Sciatic nerve (tissue), 2 donors: ENCODE results near the gene ARIH1. TPM values are rescaled to one million over a fixed set of nuclear protein-coding genes. Genes with fewer than 3 reads are reported as not detected.

ENCODE experiments used
- ATAC-seq: fragments of 200-7000 bp; cut with Tn5 transposase; one replicate; pipeline ENCODE4 v1.9.1; 2020; ENCODE audit warnings: mild to moderate bottlenecking, moderate library complexity
- DNase-seq: peaks from one replicate; pipeline ENCODE4 v3.0.0-alpha.2; 2020; ENCODE audit warnings: low spot score
- intact Hi-C: fragments of 100-400 bp; cut with DNase I; formaldehyde crosslinking; loops from one replicate; pipeline ENCODE4 v1.14.2; 2022
- total RNA-seq: library from RNA; stranded (reverse); fragmentation: NEBNext Ultra II Directional; extraction: Animal tissue kit (Norgen Biotek cat#: 25700); gene quantifications from one replicate; pipeline ENCODE4 v1.2.1, GENCODE V29; 2021
- donor health status: DM: no; HTN: no; CAD: no.
- donor health status: DM: no; HTN: no; CAD: no.

Gene ARIH1
- total RNA-seq, 1 donor from 2014 or later = 175 TPM

GRCh38 chr15:72483279-72483678 is 9.1 kb downstream of the ARIH1 start:
- ATAC-seq = no peak
- intact Hi-C loops = no loop called here
- DNase-seq = no peak

- DNase-seq (no peak), ATAC-seq (no peak)
- intact Hi-C loops = no loop called here
These were observed 12.0 kb downstream of the ARIH1 start for GRCh38 chr15:72486144-72486543.

GRCh38 chr15:72487070-72487797 is 13.1 kb downstream of the ARIH1 start:
- DNase-seq (no peak), ATAC-seq (no peak)
- intact Hi-C loops = no loop called here

DNA sequence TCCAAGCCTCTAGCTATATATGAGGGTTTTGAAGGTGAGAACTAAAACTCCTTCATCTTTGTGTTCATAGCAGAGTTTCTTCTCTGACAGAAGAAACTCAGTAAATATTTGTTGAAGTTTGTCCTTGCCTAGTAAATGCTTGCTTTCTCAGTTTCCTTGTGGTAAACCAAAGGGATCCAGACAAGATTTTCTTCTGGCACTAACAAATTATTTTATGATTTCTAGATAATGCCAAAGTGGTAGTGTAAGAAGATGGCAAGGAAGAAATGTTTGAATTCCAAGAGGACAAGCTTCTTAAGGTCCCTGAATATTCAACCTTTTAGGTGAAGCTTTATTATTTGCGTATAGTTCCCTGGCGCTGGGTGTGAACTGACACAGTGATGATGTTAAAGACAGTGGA is 14.4 kb downstream of the ARIH1 start:
- intact Hi-C loops = no loop called here
- DNase-seq (no peak), ATAC-seq (no peak)

DNA sequence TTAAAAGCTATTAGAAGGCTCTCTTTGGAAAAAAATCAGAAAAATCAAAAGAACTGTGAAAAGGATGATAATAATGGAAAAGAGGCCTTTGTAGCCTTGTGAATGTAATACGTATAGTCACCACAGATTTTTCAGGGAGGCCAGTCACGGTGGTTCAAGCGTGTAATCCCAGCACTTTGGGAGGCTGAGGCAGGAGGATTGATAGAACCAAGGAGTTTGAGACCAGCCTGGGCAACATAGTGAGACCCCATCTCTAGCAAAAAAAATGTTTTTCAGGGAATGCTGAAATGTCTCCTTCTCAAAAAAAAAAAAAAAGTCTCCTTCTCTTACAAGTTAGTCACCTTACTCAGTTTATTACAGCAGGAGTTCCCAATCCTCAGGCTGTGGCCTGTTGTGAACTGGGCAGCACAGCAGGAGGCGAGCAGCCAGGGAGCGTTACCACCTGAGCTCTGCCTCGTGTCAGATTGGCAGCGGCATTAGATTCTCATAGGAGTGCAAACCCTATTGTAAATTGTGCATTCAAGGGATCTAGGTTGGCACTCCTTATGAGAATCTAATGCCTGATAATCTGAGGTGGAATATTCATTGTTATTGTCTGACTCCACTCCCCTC is 15.9 kb downstream of the ARIH1 start:
- ATAC-seq (no peak), DNase-seq (no peak)
- intact Hi-C loops = no loop called here

DNA sequence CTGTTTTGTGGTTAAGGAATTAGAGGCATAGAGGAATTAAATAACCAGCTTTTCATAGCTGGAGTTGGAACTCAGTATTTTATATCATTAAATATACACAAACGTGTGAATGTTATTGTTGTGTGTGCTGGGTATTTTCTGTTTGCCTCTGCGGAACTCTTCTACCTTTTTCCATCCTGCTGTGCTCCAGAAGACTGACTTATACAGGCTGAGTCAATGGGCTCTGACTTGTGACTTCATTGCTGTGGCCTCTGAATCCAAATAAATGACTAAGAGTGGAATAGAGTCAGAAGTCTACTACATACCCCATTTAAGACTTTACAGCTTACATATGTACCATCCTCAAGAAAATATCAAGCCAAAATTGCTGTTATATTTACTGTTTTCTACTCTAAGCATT is 17.6 kb downstream of the ARIH1 start:
- ATAC-seq (no peak), DNase-seq (no peak)
- intact Hi-C loops = no loop called here

GRCh38 chr15:72492733-72493132 is 18.6 kb downstream of the ARIH1 start:
- intact Hi-C loops = no loop called here
- DNase-seq = no peak
- ATAC-seq = no peak

DNA sequence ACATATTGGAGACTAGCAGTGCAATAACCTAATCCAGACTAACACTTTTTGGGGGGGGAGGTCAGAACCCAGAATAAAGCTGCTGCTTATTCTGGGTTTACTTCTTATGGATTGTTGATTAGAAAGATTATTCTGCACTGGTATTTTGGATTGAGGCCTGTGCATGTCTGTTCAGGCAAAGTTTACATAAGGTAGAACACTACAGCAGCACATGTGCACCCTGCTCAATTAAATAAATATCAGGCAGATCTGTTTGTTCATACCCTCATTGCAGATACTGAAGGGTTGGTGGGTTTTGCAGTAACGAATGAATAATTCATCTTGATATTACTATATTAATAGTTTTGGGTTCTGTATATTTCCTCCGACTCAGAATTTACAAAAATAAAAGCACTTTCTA is 19.1 kb downstream of the ARIH1 start:
- ATAC-seq = no peak
- intact Hi-C loops = no loop called here
- no peak for DNase-seq

- no peak for ATAC-seq
- DNase-seq = no peak
- intact Hi-C loops = no loop called here
These were observed 20.9 kb downstream of the ARIH1 start for GRCh38 chr15:72495007-72495406.

DNA sequence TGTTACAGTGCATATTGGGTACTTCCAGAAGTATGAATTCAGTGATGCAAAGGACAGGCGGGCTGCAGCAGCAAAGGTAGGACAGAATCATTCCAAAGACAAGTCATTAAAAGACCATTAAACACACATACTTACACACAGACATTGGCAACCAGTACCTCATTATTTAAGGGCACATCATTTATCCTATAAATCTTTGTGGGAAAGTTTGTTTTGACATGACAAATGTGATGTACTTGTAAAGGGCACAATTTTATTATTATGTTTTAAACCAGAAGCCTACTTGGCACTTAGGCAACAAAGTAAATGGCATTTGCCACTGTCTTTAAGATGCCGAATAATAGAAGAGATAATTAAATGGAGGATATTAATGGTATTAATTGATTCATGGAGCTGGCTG is 22.7 kb downstream of the ARIH1 start:
- ATAC-seq (no peak), DNase-seq (no peak)
- intact Hi-C loops = no loop called here

GRCh38 chr15:72497402-72497801 is 23.3 kb downstream of the ARIH1 start:
- no peak for DNase-seq
- intact Hi-C loops = no loop called here
- ATAC-seq = no peak

GRCh38 chr15:72502220-72502809 is 28.2 kb downstream of the ARIH1 start:
- intact Hi-C loops = no loop called here
- ATAC-seq (no peak), DNase-seq (no peak)

DNA sequence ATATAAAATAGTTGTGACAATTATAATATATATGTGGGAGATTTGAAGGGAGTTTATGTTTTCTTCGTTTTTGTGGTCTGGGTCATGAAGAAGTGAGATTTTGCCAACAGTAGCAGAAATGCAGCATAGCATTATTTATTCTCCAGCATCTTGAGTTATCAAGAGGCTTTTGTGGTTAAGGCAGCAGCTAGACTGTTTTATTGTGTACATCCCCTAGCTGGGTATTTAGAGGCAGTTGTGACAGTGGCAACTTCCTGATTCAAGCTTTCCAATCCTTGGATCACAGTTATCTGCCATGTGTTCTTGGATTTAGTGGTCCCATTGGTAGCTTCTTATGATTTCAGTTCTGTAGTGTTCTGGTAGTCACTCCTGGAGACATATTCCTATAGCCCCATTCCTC is 29.0 kb downstream of the ARIH1 start:
- intact Hi-C loops = no loop called here
- ATAC-seq = no peak

DNA sequence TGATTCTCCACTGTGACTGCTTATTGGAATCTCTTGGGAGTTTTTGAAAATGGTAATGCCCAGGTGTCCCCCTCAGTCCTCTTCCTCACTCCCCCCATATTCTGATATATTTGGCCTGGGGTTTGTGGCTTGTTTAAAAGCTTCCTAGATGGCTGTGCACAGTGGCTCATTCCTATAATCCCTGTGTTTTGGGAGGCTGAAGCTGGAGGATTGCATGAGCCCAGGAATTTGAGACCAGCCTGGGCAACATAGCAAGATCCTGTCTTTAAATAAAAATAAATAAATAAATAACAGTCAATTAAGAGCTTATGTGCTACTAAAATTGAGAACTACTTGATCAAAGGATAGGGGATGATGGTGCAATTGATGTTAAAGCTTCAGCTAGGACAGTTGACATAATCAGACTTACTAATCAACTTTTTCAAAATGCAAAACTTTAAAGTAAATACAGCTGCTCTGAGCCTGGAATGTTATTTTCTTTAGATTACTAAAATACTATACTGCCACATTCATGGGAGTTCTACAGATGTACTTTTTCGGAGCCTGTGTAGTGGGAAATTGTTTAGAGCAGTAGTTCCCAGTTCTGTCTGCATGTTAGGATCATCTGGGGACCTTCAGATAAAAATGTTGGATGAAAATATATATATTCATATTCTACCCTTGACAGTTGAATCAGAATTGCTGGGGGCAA is 33.4 kb downstream of the ARIH1 start:
- intact Hi-C loops = no loop called here
- no peak for DNase-seq
- no peak for ATAC-seq

More for the DNA sequence above, 29.0 kb downstream of the ARIH1 start:
- no peak for DNase-seq

GRCh38 chr15:72509484-72509883 is 35.4 kb downstream of the ARIH1 start:
- intact Hi-C loops = no loop called here
- DNase-seq = no peak
- no peak for ATAC-seq

DNA sequence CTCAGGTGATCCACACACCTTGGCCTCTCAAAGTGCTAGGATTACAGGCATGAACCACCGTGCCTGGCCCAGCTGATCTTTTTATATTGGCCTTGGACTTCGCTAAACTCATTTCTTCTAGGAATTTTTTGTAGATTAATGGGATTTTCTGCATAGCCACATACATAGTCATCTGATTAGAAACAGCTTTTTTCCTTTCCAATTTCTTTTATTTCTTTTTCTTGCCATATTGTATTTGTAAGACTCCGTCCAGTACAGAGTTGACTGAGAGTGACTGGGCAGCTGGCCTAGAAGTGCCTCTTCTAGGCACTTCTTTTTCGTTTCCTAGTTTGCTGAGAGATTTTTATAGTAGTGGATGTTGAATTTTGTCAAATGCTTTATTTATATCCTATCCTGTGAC is 37.4 kb downstream of the ARIH1 start:
- intact Hi-C loops = no loop called here
- no peak for DNase-seq
- ATAC-seq = no peak

DNA sequence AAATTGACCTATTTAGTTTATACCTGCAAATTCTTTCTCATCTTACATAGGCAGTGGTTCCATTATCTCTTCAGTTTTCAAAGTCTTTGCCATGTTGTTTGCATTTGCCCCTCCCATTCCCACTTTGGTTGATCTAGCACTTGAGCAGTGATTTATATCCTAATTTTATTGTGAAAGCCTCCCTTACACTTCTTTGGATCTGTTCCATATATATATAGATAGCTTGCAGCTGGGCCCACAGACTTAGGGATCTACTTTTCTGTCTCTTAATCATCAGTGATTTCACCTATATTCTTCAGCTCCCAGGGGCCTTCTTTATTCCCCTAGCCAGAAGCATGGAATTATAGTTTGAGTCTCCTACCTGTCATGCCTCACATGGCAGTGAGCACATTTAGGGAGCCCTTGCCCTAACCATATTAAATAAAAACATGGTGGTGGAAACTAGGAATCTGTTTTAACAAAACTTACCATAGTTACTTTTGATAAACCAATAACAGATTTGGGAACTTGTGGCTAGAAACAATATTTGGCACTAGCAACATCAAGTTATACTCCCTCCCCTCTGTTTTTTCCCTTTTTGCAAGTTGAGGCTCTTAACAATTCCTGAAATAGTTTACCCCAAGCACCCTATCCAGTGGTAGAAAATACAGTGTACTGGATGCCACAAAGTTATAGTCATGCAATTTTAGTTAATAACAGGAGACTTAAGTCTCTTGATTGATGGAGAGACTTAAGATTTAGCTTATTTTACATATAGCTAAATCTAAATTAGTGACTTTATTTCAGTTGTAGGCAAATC is 41.7 kb downstream of the ARIH1 start:
- DNase-seq (no peak), ATAC-seq (no peak)
- intact Hi-C loops = no loop called here

- DNase-seq (no peak), ATAC-seq (no peak)
- intact Hi-C loops = no loop called here
These were observed 42.6 kb downstream of the ARIH1 start for GRCh38 chr15:72516777-72517176.

DNA sequence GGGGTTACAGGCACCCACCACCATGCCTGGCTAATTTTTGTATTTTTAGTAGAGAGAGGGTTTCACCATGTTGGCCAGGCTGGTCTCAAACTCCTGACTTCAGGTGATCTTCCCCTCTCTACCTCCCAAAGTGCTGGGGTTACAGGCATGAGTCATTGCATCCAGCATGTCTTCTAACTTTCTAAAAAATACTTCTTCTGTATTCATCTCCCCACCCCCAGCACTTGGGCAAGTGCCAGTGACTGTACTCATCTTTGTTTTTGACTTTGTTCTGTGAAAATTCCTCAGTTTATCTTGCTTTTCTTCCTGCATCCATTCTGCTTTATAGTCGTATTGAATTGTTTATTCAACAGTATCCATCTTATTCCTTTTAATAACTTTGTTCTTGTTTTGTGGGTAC is 47.6 kb downstream of the ARIH1 start:
- DNase-seq (no peak), ATAC-seq (no peak)
- intact Hi-C loops = no loop called here
